ENCODE measurements around the gene SENP6. TPM values are rescaled to one million over a fixed set of nuclear protein-coding genes. Genes with fewer than 3 reads are reported as not detected.
"Not testable (repeated sequence)": the region's sequence is repeated elsewhere in the genome, so short reads cannot be mapped to it uniquely, and the experiment has no call there.

Gene SENP6
- polyA plus RNA-seq, 12 donors = 62.4 to 119 (median 89.2) TPM; not detected in 1

GRCh38 chr6:75605635-75606034 lies 4.0 kb downstream of the SENP6 start:
- no peak for DNase-seq

DNA sequence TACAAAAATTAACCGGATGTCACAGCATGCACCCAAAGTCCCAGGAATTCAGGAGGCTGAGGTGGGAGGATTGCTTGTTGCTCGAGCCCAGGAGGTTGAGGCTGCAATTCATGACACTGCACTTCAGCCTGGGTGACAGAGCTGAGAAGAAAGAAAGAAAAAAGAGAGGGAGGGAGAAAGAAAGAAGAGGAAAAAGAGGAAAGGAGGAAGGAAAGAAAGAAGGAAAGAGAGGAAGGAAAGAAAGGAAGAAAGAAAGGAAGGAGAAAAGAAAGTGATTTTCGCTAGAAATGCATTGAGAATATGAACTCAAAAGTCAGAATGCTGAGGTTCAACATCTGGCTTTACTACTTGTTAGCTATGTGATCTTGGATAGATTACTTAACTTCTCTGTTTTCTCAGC lies 6.6 kb downstream of the SENP6 start:
- no peak for DNase-seq

DNA sequence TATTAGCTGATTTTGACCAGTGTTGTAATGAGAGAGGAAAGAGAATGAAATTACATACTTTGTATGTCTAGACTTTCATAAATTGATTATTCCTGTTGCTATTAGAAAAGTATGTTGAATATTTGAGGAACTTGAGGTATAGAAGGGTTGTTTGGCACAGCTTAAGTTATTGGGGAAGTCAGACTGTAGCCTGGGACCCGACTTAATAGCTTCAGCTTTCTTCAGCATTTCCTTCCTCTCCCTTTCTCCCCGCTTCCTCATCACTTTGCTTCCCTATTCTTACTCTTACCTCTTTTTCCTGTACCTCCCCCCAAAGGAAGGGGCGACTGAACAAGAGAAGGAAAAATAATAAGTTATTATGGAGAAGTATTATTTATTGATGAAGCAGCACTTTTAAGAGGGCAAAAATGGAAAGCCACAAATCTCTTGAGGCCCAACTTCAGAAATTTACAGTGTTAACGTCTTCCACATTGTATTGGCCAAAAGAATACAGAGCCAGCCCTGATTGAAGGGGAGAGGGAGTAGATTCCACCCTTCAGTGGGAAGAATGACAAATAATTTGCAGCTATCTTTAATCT lies 7.4 kb downstream of the SENP6 start:
- no peak for DNase-seq

DNA sequence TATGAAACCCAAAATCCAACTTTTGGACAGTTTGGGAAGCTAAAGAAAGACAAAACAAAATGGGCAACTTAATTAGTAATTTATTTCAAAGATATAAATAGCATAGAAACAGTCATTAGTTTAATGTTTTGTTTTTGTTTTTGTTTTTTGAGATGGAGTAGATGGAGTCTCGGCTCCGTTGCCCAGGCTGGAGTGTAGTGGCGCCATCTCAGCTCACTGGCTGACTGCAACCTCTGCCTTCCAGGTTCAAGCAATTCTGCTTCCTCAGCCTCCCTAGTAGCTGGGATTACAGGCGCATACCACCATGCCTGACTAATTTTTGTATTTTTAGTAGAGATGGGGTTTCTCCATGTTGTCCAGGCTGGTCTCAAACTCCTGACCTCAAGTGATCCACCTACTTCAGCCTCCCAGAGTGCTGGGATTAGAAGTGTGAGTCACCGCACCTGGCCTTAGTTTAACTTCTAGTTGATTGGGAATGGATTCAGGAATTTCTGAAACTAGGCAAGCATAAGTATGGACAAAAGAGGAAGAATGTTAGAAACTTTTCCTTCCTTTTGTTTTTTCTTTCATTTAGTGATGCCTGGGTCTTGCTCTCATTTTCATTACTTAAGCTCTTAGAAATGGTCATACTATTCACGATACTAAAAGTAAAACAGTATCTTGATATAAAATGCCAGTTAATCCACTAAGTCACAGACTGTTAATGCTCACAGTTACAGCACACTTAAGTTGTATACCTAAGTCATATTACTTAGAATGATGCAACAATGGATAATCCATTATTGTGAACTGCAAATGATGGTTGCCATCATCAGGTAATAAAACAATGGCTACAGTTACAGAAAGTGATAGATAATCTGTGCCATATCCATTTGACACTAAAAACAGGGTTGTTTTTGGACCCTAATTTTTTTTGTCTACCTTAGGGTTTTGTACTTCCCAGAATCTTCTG lies 8.2 kb downstream of the SENP6 start:
- no peak for DNase-seq

DNA sequence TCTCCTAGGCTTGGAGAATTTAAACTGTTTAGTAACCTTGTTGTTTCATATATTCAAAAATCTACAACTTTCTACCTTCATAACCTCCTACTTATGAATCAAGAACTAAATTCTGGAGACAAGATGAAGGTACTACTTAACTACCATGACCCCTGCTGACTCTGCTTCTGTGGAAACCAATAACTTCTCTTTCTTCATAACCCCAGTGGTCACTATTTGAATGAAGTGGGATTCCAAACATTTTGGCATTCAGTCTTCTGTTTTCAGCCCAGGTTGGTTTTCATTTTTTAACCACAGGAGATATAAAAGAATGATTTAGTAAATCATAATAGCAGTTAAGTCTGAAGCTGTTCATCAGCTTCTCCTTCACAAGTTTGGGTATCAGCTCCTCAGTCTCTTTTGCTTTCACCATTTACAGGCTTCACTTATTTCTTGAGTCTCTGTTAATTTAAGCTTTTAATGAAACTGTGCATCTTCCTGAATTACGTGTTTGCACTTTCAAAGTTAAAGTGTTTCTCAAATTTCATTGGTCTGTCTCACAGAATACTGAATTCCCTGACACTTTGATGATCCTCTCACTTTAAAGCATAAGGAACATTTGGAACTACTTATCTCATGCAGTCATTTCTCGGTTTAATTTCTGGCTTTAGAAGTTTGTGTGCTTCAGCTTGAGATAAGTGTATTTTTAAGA lies 9.5 kb downstream of the SENP6 start:
- DNase-seq = no peak

GRCh38 chr6:75611702-75612375 lies 10.2 kb downstream of the SENP6 start:
- DNase-seq = no peak

DNA sequence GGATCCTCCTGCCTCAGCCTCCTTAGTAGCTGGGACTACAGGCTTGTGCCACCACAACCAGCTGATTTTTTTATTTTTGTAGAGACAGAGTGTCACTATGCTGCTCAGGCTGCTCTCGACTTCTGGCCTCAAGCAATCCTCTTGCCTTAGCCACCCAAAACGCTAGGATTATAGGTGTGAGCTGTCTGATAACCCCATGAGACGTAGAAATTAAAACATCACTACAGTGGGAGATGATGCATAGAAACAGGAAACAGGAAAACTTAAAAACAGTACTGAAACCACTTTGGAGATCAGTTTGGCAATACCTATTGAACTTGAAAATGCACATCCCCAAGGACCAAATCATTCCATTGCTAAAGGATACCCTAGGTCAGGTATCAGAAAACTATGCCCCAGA lies 10.8 kb downstream of the SENP6 start:
- no peak for DNase-seq

DNA sequence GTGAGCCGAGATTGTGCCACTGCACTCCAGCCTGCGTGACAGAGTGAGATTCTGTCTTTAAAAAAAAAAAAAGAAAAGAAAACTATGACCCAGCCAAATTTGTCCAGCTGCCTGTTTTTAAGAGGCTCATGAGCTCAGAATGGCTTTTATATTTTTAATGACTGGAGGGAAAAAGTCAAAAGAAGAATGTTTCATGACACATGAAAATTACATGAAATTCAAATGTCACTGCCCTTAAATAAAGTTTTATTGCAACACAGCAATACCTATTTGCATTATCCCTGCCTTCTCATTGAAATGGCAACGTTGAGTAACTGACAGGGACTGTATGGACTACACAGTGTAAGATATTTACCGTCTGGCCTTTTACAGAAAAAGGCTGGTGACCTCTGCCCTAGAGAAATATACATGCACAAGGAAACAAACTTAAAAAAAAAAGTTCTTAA lies 11.4 kb downstream of the SENP6 start:
- DNase-seq = no peak

GRCh38 chr6:75618437-75618836 lies 16.8 kb downstream of the SENP6 start:
- no peak for DNase-seq

GRCh38 chr6:75619230-75619899 lies 17.7 kb downstream of the SENP6 start:
- no peak for DNase-seq

DNA sequence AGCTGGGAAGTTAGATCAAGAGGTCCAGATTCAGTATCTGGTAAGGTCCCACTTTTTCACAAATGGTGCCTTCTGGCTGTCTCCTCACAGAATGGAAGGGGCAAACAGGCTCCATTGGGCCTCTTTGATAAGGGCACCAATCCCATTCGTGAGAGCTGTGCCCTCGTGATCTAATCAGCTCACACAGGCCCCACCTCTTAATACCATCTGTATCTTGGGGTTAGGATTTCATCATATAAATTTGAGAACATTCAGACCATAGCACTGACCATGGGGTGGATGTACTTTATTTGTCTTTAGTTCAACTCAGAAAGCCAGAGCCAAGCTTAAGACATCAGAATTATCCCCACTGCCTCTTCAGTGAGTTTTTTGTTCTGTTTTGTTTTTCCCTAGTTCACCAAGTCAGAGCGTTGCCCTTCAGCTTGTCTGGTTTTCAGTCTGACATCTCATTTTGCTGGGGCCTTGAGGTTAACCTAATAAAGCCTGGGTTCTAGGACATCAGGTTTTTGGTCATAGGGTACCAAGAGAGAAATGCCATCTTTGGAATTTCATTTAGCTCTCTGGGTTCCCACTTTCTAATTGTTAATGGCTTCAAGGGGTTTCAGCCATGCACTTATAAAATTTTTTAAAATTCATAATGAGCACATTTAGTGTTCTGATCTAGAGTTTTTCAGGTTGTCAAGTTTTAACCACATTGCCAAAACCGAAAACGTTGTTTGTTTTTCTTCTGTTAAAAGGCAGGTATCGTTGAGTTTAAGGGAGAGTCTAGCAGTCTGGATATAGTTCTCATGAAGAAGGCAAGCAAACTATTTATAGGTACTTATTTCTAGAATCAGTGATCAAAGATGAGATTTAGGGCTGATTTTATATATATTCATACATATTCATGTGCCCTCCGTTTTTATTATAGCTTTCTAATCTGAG lies 19.0 kb downstream of the SENP6 start:
- DNase-seq = no peak

GRCh38 chr6:75621846-75622245 lies 20.2 kb downstream of the SENP6 start:
- DNase-seq = no peak

- DNase-seq = no peak
Observed at GRCh38 chr6:75623491-75623890, 21.8 kb downstream of the SENP6 start.

GRCh38 chr6:75624335-75624734 lies 22.7 kb downstream of the SENP6 start:
- no peak for DNase-seq

DNA sequence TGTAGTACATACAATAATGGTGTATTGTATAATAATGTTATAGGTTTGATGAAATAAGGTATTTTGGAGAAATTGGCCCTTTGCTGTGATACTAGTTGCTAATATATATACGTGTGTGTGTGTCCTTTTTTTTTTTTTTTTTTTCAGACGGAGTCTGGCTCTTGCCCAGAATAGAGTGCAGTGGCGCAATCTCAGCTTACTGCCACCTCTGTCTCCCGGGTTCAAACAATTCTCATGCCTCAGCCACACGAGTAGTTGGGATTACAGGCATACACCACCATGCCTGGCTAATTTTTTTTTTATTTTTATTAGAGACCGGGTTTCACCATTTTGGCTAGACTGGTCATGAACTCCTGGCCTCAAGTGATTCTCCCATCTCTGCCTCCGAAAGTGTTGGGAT lies 23.3 kb downstream of the SENP6 start:
- no peak for DNase-seq

- DNase-seq = no peak
Observed at GRCh38 chr6:75626561-75626960, 24.9 kb downstream of the SENP6 start.

DNA sequence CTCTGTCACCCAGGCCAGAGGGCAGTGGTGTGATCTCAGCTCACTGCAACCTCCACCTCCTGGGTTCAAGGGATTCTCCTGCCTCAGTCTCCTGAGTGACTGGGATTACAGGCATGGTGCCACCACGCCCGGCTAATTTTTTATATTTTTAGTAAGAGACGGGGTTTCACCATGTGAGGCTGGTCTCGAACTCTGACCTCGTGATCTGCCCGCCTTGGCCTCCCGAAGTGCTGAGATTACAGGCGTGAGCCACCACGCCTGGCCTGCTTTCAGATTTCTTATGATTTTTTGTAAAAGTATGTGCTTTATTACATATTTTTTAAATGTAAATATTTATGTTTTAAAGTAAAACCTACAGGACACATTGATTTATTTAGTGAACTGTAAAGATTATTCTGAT lies 26.0 kb downstream of the SENP6 start:
- not testable (repeated sequence) for DNase-seq

DNA sequence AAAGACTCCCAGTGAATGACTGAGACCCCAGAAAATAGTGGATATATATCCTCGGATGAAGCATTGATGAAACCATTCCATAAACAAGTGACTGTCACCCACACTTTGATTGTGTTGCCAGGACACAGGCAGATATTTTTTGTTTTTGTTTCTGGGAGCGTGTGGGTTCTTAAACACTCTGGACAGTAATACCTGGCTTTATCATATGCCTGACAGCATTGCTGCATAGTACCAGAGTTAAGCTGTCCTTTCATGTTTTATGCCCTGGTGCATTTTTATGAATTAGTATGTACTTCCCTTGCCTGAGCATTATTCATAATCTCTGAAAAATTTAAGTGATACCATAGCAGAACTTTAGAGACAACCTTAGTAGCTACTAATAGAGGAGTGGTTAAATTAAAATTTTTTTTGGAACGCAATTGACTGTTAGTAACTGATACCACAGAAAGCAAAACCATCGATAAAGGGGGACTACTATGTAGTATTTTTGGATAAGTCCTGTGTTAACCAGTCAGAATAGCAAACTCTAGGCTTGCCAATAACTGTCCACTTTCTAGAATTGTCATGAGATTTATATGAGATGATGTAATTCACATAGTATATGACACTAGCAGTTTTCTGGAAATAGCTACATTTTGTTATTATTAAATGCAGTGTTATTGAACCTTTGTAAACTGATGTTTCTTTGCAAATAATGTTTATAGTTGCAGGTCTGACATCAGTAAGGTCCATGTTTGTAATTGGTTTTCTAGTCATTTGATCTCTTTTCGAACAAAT lies 30.4 kb downstream of the SENP6 start:
- no peak for DNase-seq

GRCh38 chr6:75633045-75633444 lies 31.4 kb downstream of the SENP6 start:
- DNase-seq = no peak

- no peak for DNase-seq
Observed at GRCh38 chr6:75642311-75642710, 40.6 kb downstream of the SENP6 start.

Measured in muscle of arm (tissue), 12 donors.